ENCODE data around the gene TEX13A.

DNA sequence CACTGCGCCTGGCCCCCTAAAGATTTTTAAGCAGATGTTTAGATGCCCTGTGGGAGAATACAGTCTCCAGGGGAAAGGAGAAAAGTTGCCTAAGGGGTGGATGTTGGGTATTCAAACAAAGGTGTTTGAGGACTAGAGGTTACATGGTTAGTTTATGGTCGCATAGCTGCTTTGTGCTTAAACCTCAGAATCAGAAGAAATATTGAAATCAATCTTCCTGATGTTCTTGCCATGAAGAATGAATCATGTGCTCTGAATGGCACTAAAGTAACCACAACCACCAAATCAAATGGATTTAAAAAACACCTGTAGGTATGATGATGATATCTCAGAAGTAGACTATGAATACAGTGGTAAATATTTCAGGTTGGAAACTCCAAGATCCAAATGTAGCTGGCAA is 42.7 kb upstream of the TEX13A start:
- TF ChIP-seq, protein P1, sequence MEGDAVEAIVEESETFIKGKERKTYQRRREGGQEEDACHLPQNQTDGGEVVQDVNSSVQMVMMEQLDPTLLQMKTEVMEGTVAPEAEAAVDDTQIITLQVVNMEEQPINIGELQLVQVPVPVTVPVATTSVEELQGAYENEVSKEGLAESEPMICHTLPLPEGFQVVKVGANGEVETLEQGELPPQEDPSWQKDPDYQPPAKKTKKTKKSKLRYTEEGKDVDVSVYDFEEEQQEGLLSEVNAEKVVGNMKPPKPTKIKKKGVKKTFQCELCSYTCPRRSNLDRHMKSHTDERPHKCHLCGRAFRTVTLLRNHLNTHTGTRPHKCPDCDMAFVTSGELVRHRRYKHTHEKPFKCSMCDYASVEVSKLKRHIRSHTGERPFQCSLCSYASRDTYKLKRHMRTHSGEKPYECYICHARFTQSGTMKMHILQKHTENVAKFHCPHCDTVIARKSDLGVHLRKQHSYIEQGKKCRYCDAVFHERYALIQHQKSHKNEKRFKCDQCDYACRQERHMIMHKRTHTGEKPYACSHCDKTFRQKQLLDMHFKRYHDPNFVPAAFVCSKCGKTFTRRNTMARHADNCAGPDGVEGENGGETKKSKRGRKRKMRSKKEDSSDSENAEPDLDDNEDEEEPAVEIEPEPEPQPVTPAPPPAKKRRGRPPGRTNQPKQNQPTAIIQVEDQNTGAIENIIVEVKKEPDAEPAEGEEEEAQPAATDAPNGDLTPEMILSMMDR (IDR thresholded peaks at IDR 0.05; ENCODE audit: control extremely low read depth in 1 of 3, insufficient read depth in 1 of 3, low read depth in 1 of 3, low read length in 3 of 3), result no peak
- TF ChIP-seq EZH2 (IDR thresholded peaks at IDR 0.05; ENCODE audit: low read depth, low read length, severe bottlenecking) (no peak), HDAC2 (IDR thresholded peaks at IDR 0.05; ENCODE audit: borderline replicate concordance in 1 of 2, low read depth in 2 of 2, low read length in 2 of 2) (no peak), YY1 (IDR thresholded peaks at IDR 0.05; ENCODE audit: low read depth, low read length) (no peak), MAFK (IDR thresholded peaks at IDR 0.05; ENCODE audit: low read depth, low read length) (no peak), CHD2 (IDR thresholded peaks at IDR 0.05; ENCODE audit: low read length) (no peak), EGR1 (IDR thresholded peaks at IDR 0.05; ENCODE audit: borderline replicate concordance, low read depth, low read length) (no peak), ZNF274 (IDR thresholded peaks at IDR 0.05; ENCODE audit: borderline replicate concordance, extremely low read depth, low read length) (no peak), POLR2A (IDR thresholded peaks at IDR 0.05; ENCODE audit: control extremely low read depth in 1 of 2, low read depth in 2 of 2, low read length in 2 of 2) (no peak)

Data from H1 (cell line).